T-helper 1 cell (primary cell): ENCODE data around the gene PUSL1.

Experiments used
- DNase-seq, 5 donors: peaks; one replicate each; pipeline ENCODE4 v3.0.0-alpha.2; 2012 to 2020

The PUSL1 gene

DNA sequence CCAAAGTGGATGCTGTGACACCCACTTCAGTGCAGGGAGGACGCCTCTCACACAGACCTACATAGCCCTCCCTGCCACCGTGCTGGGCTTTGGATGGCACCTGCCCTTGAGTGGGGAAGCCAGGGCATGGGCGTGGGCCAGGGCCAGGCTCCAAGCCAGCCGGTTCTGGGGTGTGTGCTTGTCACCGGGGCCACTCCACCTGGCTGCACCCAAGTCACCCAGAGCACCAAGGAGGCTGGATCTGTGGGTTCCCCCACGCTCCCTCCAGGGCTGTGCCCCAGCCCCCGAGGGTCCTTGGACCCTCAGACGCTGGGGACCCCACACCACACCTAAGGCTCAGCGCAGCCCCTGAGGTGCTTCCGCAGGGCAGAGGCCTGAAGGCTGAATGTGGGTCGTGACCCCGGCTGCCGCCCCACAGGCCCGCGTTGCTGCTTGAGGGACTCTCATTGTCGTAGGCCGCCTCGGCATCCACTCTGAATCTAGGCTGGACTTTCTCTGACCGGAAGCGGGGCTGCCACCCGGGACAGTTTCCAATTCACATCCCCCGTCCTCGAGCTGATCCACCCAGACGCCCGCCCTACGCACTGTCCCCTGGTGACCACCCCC, 48.5 kb downstream of the PUSL1 start:
- DNase-seq = no peak

DNA sequence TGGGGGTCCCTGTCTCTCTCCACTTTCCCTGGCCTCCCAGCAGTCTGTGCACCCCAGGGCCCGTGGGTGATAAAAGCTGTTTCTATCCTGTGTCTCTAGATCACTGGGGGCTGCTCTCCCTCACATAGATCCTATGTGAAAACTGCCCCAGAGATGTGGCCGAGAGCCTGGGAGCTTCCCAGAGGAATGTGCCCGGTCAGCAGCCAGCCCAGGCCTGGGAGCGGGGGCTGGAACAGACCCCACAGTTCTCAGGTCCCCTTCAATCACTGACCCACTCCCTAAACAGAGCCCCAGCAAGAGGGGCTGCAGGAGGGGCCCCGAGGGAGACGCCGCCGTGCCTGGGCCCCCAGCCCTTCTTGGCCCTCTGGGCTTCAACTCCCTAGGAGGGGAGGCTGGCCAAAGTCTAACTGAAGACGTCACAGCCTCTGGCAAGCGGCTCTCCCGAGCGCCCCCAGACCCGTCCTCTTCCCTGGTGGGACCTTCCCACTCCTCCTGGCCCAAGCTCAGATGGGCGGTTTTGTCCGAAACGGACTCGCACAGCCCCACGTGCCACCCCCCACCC, 49.6 kb downstream of the PUSL1 start:
- DNase-seq = peak in 1 of 5 donors; percentile 10

DNA sequence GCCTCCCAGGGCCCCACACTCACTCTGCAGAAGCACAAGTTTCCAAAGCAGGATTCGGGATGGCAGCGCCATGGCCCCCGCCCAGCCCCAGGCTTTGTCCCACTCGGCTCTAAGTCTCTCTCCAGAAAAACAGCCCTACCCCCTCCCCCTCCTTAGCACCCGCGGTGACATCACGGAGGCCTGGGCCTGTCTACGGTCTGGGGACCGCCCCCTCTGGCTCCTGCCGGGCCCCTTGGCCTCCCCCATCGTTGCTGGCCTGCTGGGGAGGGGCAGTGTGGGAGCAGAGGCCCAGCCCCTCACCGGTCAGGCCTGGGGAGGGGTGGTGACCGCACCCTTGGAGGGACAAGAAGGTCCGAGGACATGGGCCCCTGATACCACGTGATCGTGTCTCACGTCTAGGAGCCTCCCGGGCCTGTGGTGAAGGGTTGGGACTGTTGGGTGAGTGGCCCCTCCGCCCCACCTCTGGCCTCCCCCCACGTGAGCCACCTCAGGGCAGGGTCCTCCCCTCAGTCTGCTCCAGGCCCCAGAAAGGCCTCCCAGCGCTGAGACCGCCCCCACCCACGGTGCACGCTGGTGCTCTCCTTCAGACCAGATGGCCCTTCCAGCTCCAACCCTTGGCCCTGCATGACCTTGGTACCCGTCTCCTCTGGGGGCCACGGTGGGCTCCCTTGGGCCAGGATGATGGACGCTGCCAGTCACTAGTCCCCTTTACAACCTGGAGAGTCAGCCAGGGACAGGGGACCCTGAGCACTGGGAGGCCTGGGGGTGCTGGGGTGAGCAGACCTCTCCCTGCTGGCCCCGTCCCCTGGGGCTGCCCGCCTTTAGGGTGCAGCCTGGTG, 50.3 kb downstream of the PUSL1 start, which contains the start of gene MXRA8:
Gene MXRA8 (minus strand): TSS at position 123 of the 839 bp plus-strand sequence. CDS start 51 bp downstream, at position 72.
- peak in 1 of 5 donors; percentile 11 for DNase-seq

DNA sequence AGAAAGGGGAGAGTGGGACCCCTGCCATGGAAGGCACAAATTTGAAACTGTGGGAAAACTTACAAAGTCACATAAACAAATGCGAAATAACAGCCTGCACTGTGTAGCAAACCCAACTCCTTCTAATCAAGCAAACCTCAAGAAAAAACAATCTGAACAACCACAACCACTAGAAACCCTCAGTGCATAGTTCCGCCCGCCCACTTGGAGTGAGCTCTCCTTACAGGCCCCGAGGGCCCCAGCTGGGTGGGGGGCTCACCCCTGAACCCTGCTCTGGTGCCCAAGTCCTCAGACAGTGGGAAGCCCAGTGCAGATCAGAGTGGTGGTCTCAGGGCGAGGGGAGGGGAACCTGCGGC, 50.9 kb downstream of the PUSL1 start:
- DNase-seq = peak in 1 of 5 donors; percentile 11

DNA sequence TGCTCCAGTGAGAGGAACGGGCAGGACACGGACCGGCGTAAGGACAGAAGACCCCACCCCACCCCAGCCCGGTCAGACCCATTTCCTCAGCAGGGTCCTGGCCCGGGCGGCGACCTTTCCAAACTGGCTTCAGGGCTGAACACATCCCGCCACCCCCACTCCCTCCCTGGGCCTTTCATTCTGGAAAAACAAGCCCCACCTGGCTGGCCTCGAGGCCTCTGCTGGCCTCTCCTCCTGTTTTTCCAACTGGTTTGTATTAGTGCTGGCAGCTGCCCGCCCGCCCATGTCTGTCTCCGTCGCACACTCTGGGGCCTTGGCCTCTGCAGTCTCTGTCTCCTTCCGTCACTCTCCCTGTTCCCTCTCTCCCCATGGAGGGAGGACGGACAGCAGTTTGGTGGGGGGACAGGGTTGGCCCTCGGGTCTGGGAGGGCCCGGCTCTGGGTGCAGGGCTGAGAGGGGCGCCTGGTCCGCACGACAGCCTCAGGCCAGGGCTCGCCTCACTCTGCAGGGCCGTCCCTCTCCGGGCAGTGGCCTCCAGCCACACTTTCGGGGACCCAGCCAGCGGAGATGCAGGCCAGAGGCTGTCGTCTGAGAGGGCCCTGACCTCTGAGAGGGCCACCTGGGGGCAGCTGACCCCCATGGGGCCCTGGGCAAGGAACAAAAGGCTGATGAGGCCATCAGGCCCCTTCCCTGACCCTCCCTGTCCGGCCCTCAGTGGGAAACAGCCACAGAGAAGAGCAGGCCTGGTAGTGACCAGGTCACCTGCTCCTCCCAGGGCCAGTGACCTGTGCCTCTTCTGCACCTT, 51.5 kb downstream of the PUSL1 start:
- no peak for DNase-seq

DNA sequence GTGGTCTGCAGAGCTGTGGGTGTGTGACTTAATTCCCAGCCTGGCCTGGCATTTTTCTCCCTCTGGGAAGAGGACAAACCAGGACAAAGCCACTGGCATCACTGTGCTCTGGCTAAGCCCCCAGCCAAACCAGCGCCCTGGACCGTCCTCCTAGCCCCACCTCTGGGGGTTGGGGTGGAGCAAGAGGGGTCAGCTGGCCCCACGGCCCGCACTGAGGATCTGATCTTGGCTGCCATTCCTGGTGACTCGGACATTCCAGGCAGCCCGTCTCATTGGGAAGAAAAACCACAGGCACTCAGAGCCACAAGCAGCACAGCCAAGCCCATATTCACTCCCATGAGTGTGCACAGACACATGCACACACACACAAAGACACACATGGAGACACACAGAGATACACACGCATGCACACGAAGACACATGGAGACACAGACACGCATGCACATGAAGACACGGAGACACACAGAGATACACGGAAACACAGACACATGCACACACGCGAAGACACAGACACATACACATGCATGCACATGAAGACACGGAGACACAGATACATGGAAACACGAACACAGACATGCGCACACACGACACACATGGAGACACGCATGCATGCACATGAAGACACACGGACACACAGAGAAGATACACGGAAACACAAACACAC, 52.2 kb downstream of the PUSL1 start:
- DNase-seq = no peak
